Panc1 (cell line): ENCODE results near the gene MPC1.

Source experiments
- CTCF ChIP-seq: fragments of 450-650 bp; IDR thresholded peaks from 2 replicates; pipeline ENCODE4 v1.5.1; 2017; ENCODE audit warnings: mild to moderate bottlenecking
- POLR2AphosphoS5 ChIP-seq: IDR thresholded peaks from 2 replicates; pipeline ENCODE4 v1.6.1; 2012; ENCODE audit warnings: mild to moderate bottlenecking, low read depth, low read length, moderate library complexity
- TCF7L2 ChIP-seq: IDR thresholded peaks from 2 replicates; pipeline ENCODE4 v1.6.1; 2011; ENCODE audit warnings: mild to moderate bottlenecking, low read depth, low read length, inconsistent platforms

- TF ChIP-seq CTCF (no peak), TCF7L2 (no peak), POLR2AphosphoS5 (no peak)
Measured at GRCh38 chr6:166405386-166405785, 22.6 kb upstream of the MPC1 start.
